K562 (cell line): ENCODE data around the gene IRF2BP2. TPM values are rescaled to one million over a fixed set of nuclear protein-coding genes. Genes with fewer than 3 reads are reported as not detected.
A peak's percentile ranks its signal among the peaks of the same experiment; 100 is the strongest.

Experiments
- CBX3 ChIP-seq, 2 experiments: IDR thresholded peaks; 1 replicate in 1 of 2; 2 replicates in 1 of 2; pipeline ENCODE4 v1.6.1; 2012; ENCODE audit warnings: inconsistent platforms in 2 of 2, low read length in 2 of 2, borderline replicate concordance in 1 of 2, control low read depth in 1 of 2
- E2F8 ChIP-seq: fragments of 450-650 bp; IDR thresholded peaks from 2 replicates; pipeline ENCODE4 v1.7.1; 2018; ENCODE audit warnings: mild to moderate bottlenecking, low read depth; ENCODE audit not compliant: partially characterized antibody
- ESRRA ChIP-seq: fragments of 450-650 bp; IDR thresholded peaks from 2 replicates; pipeline ENCODE4 v1.6.1; 2014; ENCODE audit warnings: low read depth, mild to moderate bottlenecking, moderate library complexity, borderline replicate concordance
- ESRRB ChIP-seq: fragments of 250-450 bp; sonication (Bioruptor Pico); IDR thresholded peaks from 2 replicates; pipeline ENCODE4 v1.5.0; 2020; ENCODE audit warnings: mild to moderate bottlenecking, moderate library complexity, borderline replicate concordance
- EZH2 ChIP-seq: IDR thresholded peaks from 2 replicates; pipeline ENCODE4 v1.6.1; 2012; ENCODE audit warnings: low read depth, mild to moderate bottlenecking, inconsistent platforms, low read length, borderline replicate concordance
- GTF3C2 ChIP-seq: IDR thresholded peaks from 3 replicates; pipeline ENCODE4 v1.6.1; 2011; ENCODE audit warnings: borderline replicate concordance, mild to moderate bottlenecking, moderate library complexity; ENCODE audit not compliant: insufficient read length; ENCODE audit errors: extremely low read depth
- KLF10 ChIP-seq: fragments of 250-450 bp; sonication (Bioruptor Pico); IDR thresholded peaks from 2 replicates; pipeline ENCODE4 v1.6.1; 2021; ENCODE audit warnings: matching md5 sums
- PHF20 ChIP-seq: fragments of 450-650 bp; IDR thresholded peaks from 2 replicates; pipeline ENCODE4 v1.6.1; 2018; ENCODE audit not compliant: partially characterized antibody
- THAP7 ChIP-seq: fragments of 250-450 bp; sonication (Bioruptor Pico); IDR thresholded peaks from 2 replicates; pipeline ENCODE4 v1.5.0; 2021
- ZNF280A ChIP-seq: fragments of 450-650 bp; IDR thresholded peaks from 2 replicates; pipeline ENCODE4 v1.6.1; 2018; ENCODE audit warnings: mild to moderate bottlenecking, low read depth; ENCODE audit not compliant: partially characterized antibody
- ZNF3 ChIP-seq: fragments of 250-450 bp; sonication (Bioruptor Pico); IDR thresholded peaks from 2 replicates; pipeline ENCODE4 v1.5.0; 2021; ENCODE audit warnings: mild to moderate bottlenecking, moderate library complexity
- polyA plus RNA-seq, 8 experiments: library from polyadenylated mRNA; depleted of rRNA in 4 of 8; stranded (reverse) in 5 of 8; unstranded in 3 of 8; fragments of >200 nt; fragmentation: Nextera tagmentation in 2 of 8; fragmentation: Illumina TruSeq in 1 of 8; extraction: Ambion mirVana in 2 of 8; extraction: Trizol in 1 of 8; gene quantifications; 2 replicates each; pipeline versions ENCODE4 v1.2.1 to v1.2.3, GENCODE V29; 2011 to 2014; ENCODE audit warnings: inconsistent platforms in 1 of 8, missing spikeins in 1 of 8
- total RNA-seq, 7 experiments: library from RNA; depleted of rRNA in 6 of 7; stranded (reverse); fragments of >200 nt in 6 of 7; fragmentation: Illumina TruSeq in 2 of 7; extraction: Trizol in 2 of 7; gene quantifications; 2 replicates each; pipeline versions ENCODE4 v1.2.1 to v1.2.3, GENCODE V29; 2011 to 2021; ENCODE audit warnings: low replicate concordance in 1 of 7
- TF ChIP-seq, protein P1 (sequence below): fragments of 250-450 bp; sonication (Bioruptor Pico); IDR thresholded peaks from 2 replicates; pipeline ENCODE4 v1.8.0; 2021; ENCODE audit warnings: moderate library complexity, mild to moderate bottlenecking, inconsistent platforms
- TF ChIP-seq, protein P2 (sequence below): fragments of 450-650 bp; IDR thresholded peaks from 2 replicates; pipeline ENCODE4 v1.6.1; 2016; ENCODE audit warnings: borderline replicate concordance

IRF2BP2 gene
- total and polyA plus RNA-seq, 9 of the 15 experiments (the other 6 are each of a cell fraction or from before 2014, with no cell fraction given), result 7.7 to 68.6 (median 22.1) TPM

DNA sequence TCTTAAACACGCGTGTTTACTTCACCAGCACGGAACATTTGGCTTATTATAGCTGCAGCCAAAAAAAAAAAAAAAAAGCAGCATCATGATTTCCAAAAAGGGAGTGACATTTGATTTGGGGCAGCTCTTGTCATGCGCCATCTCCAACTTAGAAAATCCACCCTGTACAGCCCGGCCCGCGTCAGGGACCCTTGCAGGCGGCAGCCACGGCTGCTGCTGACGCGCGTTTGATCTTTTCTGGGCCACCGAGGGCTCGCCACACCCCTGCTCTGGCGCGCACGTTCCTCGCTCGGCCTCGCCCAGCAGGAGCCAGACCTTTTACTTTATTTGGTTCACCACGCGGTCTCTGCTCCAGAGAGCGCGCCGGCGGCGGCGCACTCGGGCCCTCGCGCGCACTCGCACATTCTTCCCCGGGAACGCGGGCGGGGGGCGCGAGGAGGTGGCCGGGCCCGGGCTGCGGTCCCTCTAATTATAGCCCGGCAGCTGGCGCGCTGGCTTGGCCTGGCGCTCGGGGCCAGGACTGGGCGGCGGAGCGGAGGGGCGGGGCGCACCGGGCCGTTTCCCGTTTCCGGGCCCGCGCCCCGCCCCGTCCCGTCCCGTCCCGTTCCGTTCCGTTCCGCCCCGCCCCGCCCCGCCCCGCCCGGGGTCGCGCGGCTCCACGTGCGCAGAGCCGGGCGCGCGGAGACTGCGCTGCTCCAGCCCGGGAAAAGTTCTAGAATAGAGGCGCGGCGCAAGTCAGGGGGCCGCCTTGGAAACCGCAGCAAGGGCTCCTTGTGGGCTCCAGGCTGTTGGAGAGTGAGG, 10.2 kb downstream of the IRF2BP2 start (continued):
- TF ChIP-seq, protein P1, sequence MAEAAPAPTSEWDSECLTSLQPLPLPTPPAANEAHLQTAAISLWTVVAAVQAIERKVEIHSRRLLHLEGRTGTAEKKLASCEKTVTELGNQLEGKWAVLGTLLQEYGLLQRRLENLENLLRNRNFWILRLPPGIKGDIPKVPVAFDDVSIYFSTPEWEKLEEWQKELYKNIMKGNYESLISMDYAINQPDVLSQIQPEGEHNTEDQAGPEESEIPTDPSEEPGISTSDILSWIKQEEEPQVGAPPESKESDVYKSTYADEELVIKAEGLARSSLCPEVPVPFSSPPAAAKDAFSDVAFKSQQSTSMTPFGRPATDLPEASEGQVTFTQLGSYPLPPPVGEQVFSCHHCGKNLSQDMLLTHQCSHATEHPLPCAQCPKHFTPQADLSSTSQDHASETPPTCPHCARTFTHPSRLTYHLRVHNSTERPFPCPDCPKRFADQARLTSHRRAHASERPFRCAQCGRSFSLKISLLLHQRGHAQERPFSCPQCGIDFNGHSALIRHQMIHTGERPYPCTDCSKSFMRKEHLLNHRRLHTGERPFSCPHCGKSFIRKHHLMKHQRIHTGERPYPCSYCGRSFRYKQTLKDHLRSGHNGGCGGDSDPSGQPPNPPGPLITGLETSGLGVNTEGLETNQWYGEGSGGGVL (CRISPR knock-in tag), result no peak
- TF ChIP-seq PHF20, result peak; percentile 54
- no peak for TF ChIP-seq ZNF3 (CRISPR knock-in tag)
- TF ChIP-seq CBX3 (IDR thresholded peaks at IDR 0.05; ENCODE audit: borderline replicate concordance in 1 of 2, low read length in 2 of 2), result peak in 1 of 2 experiments; percentile 79; a peak in 2 of 3 replicates
- no peak for TF ChIP-seq THAP7 (CRISPR knock-in tag)
- no peak for TF ChIP-seq EZH2
- no peak for TF ChIP-seq ZNF280A
- TF ChIP-seq ESRRA, result peak; percentile 58
- TF ChIP-seq KLF10, result no peak
- TF ChIP-seq, protein P2, sequence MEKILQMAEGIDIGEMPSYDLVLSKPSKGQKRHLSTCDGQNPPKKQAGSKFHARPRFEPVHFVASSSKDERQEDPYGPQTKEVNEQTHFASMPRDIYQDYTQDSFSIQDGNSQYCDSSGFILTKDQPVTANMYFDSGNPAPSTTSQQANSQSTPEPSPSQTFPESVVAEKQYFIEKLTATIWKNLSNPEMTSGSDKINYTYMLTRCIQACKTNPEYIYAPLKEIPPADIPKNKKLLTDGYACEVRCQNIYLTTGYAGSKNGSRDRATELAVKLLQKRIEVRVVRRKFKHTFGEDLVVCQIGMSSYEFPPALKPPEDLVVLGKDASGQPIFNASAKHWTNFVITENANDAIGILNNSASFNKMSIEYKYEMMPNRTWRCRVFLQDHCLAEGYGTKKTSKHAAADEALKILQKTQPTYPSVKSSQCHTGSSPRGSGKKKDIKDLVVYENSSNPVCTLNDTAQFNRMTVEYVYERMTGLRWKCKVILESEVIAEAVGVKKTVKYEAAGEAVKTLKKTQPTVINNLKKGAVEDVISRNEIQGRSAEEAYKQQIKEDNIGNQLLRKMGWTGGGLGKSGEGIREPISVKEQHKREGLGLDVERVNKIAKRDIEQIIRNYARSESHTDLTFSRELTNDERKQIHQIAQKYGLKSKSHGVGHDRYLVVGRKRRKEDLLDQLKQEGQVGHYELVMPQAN, result no peak
- no peak for TF ChIP-seq ESRRB (CRISPR knock-in tag)
- TF ChIP-seq GTF3C2, result no peak
- TF ChIP-seq E2F8, result no peak
